MM.1S (cell line): ENCODE measurements around the gene ZNF521.

Source experiments
- EZH2 ChIP-seq: fragments of 300-600 bp; sonication (generic); optimal IDR thresholded peaks from 2 replicates; pipeline ENCODE3; 2017; ENCODE audit warnings: low read depth, mild to moderate bottlenecking, antibody characterized with exemption, low read length, mixed read lengths
- TF ChIP-seq, protein P1 (sequence below): fragments of 300-600 bp; sonication (generic); IDR thresholded peaks from 2 replicates; pipeline ENCODE4 v1.5.1; 2016; ENCODE audit warnings: antibody characterized with exemption, low read length, mixed read lengths

DNA sequence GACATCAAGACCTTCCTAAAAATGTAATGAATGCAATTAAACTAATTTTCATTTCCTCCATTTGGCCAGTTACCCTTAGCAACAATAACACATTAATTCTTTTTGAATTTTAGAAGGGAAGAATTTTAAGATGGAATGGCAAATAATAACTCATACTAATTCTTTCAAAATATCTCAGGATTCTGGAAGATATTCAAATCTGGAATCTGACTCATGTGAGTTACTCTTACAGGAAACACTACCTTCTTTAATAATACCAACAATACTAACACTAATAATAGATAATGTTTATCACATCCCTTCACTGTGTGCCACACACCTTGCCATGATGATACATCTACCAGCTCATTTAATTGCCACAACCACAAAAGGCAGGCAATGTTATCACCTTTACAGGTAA lies 46.4 kb downstream of the ZNF521 start:
- TF ChIP-seq, protein P1, sequence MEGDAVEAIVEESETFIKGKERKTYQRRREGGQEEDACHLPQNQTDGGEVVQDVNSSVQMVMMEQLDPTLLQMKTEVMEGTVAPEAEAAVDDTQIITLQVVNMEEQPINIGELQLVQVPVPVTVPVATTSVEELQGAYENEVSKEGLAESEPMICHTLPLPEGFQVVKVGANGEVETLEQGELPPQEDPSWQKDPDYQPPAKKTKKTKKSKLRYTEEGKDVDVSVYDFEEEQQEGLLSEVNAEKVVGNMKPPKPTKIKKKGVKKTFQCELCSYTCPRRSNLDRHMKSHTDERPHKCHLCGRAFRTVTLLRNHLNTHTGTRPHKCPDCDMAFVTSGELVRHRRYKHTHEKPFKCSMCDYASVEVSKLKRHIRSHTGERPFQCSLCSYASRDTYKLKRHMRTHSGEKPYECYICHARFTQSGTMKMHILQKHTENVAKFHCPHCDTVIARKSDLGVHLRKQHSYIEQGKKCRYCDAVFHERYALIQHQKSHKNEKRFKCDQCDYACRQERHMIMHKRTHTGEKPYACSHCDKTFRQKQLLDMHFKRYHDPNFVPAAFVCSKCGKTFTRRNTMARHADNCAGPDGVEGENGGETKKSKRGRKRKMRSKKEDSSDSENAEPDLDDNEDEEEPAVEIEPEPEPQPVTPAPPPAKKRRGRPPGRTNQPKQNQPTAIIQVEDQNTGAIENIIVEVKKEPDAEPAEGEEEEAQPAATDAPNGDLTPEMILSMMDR = no peak
- TF ChIP-seq EZH2 = no peak
